DMS 273 (cell line): ENCODE data around the gene TOLLIP.
"Not testable (repeated sequence)": the region's sequence is repeated elsewhere in the genome, so short reads cannot be mapped to it uniquely, and the experiment has no call there.

Source experiments
- DNase-seq: peaks from one replicate; lab custom pipeline; 2025; ENCODE audit not compliant: unreplicated experiment; lab: John Stamatoyannopoulos, UW

The TOLLIP gene

DNA sequence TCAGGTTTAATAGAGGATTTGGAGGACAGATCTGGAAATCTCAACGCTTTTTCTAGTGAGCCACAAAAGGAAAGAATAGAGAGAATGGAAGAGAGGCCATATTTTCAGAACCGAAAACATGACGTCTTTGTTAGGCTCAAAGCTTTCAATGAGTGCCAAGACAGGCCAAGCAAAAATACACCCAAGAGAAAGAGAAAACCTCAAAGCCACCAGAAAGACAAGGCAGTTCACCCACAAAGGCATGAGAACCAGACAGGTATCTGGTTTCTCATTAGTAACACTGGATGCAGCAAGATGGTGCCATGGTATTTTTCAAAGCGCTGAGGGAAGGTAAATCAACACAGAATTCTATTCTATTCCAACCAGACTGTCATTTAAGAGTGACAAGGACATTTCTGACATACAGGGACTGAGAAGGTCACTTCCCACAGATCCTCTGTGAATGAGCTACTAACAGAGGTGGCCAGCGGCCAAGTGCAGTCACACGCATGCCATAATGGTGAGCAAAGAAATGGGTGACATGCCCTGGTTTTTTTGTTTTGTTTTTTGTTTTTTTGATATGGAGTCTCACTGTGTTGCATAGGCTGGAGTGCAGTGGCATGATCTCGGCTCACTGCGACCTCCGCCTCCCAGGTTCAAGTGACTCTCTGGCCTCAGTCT lies 41.9 kb downstream of the TOLLIP start:
- no peak for DNase-seq

DNA sequence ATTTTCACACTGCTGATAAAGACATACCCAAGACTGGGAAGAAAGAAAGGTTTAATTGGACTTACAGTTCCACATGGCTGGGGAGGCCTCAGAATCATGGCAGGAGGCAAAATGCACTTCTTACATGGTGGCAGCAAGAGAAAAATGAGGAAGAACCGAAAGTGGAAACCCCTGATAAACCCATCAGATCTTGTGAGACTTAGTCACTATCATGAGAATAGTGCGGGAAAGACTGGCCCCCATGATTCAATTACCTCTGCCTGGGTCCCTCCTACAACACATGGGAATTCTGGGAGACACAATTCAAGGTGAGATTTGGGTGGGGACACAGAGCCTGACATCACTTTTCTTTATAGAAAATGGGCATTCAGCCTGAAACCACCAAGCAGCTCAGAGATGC lies 42.5 kb downstream of the TOLLIP start:
- DNase-seq: not testable (repeated sequence)

- DNase-seq: not testable (repeated sequence)
Measured at GRCh38 chr11:1265480-1265879, 44.0 kb downstream of the TOLLIP start.

DNA sequence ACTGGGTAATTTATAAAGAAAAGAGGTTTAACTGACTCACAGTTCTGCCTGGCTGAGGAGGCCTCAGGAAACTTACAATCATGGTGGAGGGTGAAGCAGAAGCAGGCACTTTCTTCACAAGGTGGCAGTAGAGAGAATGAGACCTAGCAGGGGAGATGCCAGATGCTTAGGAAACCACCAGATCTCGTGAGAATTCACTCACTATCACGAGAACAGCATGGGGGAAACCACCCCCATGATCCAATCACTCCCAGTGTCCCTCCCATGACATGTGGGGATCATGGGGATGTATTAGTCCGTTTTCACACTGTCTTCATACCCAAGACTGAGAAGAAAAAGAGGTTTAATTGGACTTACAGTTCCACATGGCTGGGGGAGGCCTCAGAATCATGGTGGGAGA lies 45.0 kb downstream of the TOLLIP start:
- peak; percentile 67 for DNase-seq

DNA sequence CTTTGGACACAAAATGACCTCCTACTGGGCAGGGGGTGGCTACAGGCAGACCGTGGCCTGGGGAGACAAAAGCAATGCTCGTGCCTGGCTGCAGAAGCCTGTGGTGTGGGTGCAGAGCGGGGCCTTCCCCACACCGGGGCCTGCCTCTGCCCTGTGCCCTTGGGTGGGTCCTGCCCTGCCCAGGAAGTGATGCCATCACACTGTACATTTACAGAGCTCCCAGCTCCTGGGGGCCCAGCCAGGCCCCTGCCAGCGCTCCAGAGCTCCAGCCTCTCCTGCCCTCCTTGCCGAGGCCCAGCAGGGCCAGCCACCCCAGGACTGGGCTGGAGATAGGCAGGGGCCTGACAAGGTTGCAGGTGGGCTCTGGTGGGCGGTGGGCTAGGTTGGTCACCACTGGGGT lies 46.4 kb downstream of the TOLLIP start:
- no peak for DNase-seq

DNA sequence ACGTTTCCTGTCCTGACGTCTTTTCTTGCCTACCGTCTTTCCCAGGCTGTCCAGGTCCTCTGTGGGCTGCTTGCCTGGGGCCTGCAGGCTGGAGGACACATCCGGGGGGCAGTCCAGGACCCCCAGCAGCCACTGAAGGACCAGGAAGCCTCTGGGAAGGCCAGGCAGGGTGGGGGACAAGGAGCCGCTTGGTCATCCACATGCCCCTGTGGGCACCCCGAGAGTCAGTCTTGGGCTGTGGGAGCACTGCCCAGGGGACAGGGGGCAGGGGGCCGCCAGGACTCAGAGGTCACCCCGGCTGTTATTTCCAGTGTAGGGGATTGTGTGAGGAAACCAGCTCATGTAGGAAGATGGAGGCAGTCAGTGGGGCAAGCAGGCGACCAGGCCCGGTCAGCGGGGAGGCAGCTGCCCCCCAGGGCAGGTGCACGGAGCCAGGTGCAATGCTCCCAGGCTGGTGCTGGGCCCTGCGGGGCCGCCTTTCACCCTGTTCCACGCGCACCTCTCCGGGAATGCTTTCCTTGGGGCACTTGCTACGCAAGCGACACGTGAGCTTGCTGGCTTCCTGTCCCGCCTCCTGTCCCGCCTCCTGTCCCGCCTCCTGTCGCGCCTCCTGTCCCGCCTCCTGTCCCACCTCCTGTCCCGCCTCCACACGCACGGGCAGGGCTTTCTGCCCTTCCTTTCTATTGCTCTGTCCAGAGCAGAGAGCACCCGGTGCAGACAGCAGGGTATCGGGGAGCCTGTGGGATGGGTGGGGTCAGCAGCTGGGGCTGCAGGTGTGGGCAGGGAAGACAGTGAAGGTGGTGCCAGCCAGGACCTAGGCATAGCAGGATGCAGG lies 47.0 kb downstream of the TOLLIP start:
- peak; percentile 88 for DNase-seq

DNA sequence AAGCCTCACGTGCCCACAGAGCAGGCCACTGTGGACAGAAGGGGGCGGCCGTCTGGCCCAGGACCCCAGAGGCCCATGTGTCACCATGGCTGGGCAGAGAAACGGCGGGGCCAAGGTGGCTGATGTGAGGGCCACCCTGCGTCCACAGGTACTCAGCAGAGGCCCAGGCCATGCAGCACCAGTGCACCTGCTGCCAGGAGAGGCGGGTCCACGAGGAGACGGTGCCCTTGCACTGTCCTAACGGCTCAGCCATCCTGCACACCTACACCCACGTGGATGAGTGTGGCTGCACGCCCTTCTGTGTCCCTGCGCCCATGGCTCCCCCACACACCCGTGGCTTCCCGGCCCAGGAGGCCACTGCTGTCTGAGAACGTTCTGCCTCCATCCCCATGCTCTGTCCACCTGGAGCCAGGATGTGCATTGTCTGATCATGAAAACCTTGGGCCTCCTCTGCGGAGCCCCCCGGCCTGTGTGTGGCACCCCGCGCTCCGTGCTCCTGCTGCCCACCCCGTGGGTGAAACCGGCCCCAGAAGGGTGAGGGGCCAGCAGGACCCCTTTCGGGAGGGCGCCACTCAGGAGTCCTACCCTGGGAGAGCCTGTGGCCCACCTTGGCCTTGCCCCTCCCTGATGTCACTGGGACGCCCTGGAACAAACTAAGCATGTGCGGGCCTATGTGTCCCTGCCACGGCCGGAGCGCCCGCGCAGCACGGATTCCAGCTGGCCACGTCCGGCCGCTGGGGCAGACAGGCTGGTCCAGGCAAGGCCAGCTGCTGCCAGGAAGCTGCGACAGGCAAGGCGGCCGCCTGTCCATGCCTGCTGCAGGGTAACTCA lies 48.0 kb downstream of the TOLLIP start:
- DNase-seq: no peak

- DNase-seq: no peak
Measured at GRCh38 chr11:1260620-1261019, 48.8 kb downstream of the TOLLIP start.

DNA sequence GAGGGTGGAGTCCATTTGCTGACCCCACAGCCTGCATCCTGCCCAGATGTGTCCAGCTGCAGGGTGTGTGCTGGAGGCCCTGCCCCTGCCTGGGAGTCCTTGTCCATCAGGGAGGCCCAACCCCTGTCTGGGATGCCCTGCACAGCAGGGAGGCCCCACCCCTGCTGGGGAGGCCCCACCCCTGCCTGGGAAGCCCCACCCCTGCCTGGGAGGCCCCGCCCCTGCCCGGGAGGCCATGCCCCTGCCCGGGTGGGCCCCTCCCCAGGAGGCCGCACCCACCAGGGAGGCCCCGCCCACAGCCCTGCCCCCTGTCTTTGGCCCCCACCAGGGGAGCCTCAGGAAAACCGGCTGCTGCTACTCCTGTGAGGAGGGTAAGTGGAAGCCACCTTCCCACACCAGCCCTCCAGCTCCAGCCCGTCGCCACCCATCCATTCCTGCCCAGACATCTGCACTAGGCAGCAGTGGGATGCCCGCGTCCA lies 49.4 kb downstream of the TOLLIP start:
- DNase-seq: peak; percentile 49

DNA sequence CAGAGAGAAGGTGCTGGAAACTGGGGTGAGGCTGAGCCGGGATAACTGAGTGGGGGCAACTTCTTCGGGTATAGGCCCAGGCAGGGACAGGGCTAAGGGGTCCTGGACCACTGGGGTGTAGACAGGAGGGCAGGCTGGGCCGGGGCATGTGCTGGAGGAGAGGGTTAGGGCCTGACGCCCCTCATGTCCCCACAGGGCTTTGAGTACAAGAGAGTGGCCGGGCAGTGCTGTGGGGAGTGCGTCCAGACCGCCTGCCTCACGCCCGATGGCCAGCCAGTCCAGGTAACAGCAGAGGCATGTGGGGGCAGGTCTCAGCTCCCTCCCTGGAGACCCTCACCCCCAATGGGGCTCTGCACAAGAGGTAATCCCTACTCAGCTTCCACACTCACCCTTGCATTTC lies 49.9 kb downstream of the TOLLIP start:
- DNase-seq: no peak

GRCh38 chr11:1259076-1259461 lies 50.4 kb downstream of the TOLLIP start:
- DNase-seq: no peak

DNA sequence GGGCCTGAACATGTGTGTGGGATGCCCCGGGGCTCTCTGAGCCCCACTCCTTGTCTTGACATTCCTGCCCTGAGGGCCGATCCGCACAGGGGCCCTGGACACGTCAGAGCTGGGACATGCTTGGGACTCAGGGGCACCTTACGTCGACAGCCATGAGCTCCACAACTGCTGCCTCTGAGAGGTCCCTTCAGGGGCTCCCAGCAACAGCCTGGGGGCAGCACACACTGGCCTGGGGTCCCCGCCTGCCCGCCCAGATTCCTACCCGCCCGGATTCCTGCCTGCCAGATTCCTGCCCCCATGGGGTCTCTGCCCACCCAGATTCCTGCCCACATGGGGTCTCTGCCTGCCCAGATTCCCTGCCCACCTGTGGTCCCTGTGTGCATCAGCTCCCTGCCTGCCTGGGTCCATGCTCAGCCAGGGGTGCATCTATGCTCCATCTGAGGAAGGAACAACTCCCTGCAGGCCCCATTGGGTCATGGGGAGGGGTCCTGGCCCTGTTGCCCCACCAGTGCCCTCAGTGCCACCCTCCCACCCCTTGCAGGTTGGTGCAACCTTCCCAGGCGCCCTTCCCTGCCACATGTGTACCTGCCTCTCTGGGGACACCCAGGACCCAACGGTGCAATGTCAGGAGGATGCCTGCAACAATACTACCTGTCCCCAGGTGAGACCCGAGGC lies 50.9 kb downstream of the TOLLIP start:
- DNase-seq: no peak

DNA sequence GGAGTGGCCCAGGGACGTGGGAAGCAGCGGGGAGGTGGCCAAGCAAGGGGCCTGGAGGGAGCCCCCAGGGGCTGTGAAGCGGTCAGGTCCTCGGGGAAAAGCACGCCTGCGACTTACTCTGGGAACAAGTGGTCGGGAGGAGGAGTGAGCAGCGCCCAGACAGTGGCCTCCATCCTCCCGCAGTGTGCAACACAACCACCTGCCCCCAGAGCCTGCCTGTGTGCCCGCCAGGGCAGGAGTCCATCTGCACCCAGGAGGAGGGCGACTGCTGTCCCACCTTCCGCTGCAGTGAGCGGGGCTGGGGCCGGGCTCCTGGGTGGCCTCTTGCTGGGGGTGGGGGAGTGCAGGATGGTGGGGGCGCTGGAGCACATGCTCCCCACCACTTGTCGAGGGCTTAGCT lies 51.5 kb downstream of the TOLLIP start:
- no peak for DNase-seq

GRCh38 chr11:1257366-1257765 lies 52.1 kb downstream of the TOLLIP start:
- DNase-seq: no peak

- DNase-seq: peak; percentile 20
Measured at GRCh38 chr11:1256257-1257045, 53.0 kb downstream of the TOLLIP start.

DNA sequence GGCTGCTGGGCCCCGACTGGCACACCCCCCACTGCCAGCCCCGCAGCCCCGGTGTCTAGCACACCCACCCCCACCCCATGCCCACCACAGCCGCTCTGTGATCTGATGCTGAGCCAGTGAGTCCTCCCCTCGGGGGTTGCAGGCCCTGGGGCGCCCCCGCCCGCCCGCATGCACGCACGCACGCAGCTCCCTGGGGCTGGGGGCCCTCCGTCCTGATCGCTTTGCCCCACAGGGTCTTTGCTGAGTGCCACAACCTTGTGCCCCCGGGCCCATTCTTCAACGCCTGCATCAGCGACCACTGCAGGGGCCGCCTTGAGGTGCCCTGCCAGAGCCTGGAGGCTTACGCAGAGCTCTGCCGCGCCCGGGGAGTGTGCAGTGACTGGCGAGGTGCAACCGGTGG lies 54.3 kb downstream of the TOLLIP start:
- DNase-seq: no peak

- DNase-seq: no peak
Measured at GRCh38 chr11:1254733-1255132, 54.7 kb downstream of the TOLLIP start.

DNA sequence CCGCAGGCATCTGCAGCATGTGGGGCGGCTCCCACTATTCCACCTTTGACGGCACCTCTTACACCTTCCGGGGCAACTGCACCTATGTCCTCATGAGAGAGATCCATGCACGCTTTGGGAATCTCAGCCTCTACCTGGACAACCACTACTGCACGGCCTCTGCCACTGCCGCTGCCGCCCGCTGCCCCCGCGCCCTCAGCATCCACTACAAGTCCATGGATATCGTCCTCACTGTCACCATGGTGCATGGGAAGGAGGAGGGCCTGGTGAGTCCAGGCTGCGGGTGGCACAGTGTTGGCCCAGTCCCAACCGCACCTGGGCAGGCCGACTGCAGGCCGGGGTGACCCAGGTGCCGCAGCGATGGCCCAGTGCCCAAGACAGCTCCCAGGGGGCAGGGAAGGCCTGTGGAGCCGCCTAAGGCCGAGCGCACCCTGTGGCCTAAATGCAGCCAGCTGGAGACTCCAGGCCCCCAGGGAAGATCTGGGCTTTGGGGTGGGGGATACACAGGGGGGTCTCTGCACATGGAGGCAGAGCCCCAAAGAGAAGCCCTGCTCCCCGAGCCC lies 55.3 kb downstream of the TOLLIP start:
- no peak for DNase-seq

DNA sequence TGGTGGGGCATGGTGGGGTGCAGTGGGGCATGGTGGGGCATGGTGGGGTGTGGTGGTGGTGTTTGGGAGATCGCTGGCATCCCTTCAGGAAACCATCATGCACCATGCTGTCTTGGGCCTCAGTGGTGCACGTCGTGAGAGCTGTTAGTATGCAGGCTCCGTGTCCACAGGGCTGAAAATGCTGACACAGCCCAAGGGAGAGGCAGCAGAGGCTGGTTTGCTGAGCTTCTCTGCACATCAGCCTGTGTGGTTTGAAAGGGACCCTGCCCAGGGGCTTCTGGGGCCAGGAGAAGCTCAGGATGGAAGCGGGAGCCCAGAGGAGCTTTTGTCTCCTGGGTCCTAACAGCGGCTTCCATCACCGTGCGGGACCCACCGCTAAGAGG lies 56.3 kb downstream of the TOLLIP start:
- DNase-seq: no peak
